DND-41 (cell line): ENCODE results near the gene CCDC106.

Experiments
- ATAC-seq: fragments of 200-7000 bp; cut with Tn5 transposase; 3 replicates; pipeline ENCODE4 v1.9.1; 2021; ENCODE audit warnings: low read depth; ENCODE audit not compliant: insufficient read depth
- DNase-seq: peaks from one replicate; pipeline ENCODE4 v3.0.0-alpha.2; 2020
- H2AFZ ChIP-seq: 2 replicates; pipeline ENCODE4 v1.6.0; 2012; ENCODE audit warnings: low read depth, low read length
- H3K27ac ChIP-seq: 2 replicates; pipeline ENCODE4 v1.5.1; 2012; ENCODE audit warnings: low read length, inconsistent platforms
- H3K27me3 ChIP-seq: fragments of 200-600 bp; sonication (generic); 2 replicates; pipeline ENCODE4 v1.6.0; 2012; ENCODE audit warnings: low read length, mild to moderate bottlenecking, inconsistent platforms; ENCODE audit not compliant: insufficient read depth, poor library complexity
- H3K36me3 ChIP-seq: 2 replicates; pipeline ENCODE4 v1.5.1; 2012; ENCODE audit warnings: low read length, inconsistent platforms; ENCODE audit not compliant: insufficient read depth
- H3K4me1 ChIP-seq: 2 replicates; pipeline ENCODE4 v1.5.1; 2012; ENCODE audit warnings: mild to moderate bottlenecking, low read length; ENCODE audit not compliant: insufficient read depth
- H3K4me2 ChIP-seq: 2 replicates; pipeline ENCODE4 v1.6.0; 2012; ENCODE audit warnings: mild to moderate bottlenecking, moderate library complexity, low read length, inconsistent platforms; ENCODE audit not compliant: insufficient read depth
- H3K4me3 ChIP-seq, 2 experiments: fragments of 200-600 bp in 1 of 2; shearing (Covaris generic) in 1 of 2; 2 replicates each; pipeline ENCODE4 v1.5.1; 2012 to 2016; ENCODE audit warnings: inconsistent platforms in 2 of 2, low read length in 2 of 2, mild to moderate bottlenecking in 2 of 2, low read depth in 1 of 2, moderate library complexity in 1 of 2
- H3K79me2 ChIP-seq: 2 replicates; pipeline ENCODE4 v1.6.0; 2012; ENCODE audit warnings: low read length, inconsistent platforms; ENCODE audit not compliant: insufficient read depth
- H3K9ac ChIP-seq: 2 replicates; pipeline ENCODE4 v1.6.0; 2012; ENCODE audit warnings: low read depth, mild to moderate bottlenecking, inconsistent platforms, low read length, moderate library complexity
- H3K9me3 ChIP-seq: 2 replicates; pipeline ENCODE4 v1.5.1; 2012; ENCODE audit warnings: low read length, moderate library complexity, mild to moderate bottlenecking, inconsistent platforms; ENCODE audit not compliant: insufficient read depth, severe bottlenecking
- H4K20me1 ChIP-seq: 2 replicates; pipeline ENCODE4 v1.6.0; 2012; ENCODE audit warnings: low read length; ENCODE audit not compliant: insufficient read depth
- CTCF ChIP-seq: IDR thresholded peaks from 2 replicates; pipeline ENCODE4 v1.5.1; 2012; ENCODE audit warnings: borderline replicate concordance, low read length, moderate library complexity, mild to moderate bottlenecking; ENCODE audit not compliant: poor library complexity, severe bottlenecking; ENCODE audit errors: extremely low read depth
- EZH2 ChIP-seq: IDR thresholded peaks from 3 replicates; pipeline ENCODE4 v1.6.1; 2012; ENCODE audit warnings: borderline replicate concordance, low read depth, mild to moderate bottlenecking, moderate library complexity, low read length, inconsistent platforms; ENCODE audit not compliant: severe bottlenecking

Gene CCDC106

GRCh38 chr19:55624109-55625003 lies 23.7 kb upstream of the CCDC106 start, which contains the start of gene ZNF784:
Gene ZNF784, minus strand, starts transcription at chr19:55624566. Its CDS starts 5 bp downstream, at chr19:55624561.
- peak within 1 kb of the TSS; percentile 99 for H2AFZ ChIP-seq
- H3K36me3 ChIP-seq = peaks cover 8% of the 10 kb centered on the region
- peak; percentile 92 for DNase-seq
- peak; percentile 82 for ATAC-seq
- peak within 1 kb of the TSS; percentile 25 to 79; a peak in 3 of 4 replicates for H3K4me3 ChIP-seq
- H3K27ac ChIP-seq = peak within 1 kb of the TSS; percentile 89
- peaks cover 28% of the 10 kb centered on the region for H3K4me1 ChIP-seq
- peak within 1 kb of the TSS; percentile 98 for H3K4me2 ChIP-seq
- H3K79me2 ChIP-seq = no peaks in the 10 kb centered on the region
- TF ChIP-seq EZH2 = no peak
- no peak for TF ChIP-seq CTCF
- H3K9ac ChIP-seq = peak within 1 kb of the TSS; percentile 61
- H3K27me3 ChIP-seq = no peaks in the 10 kb centered on the region
- H4K20me1 ChIP-seq = no peaks in the 10 kb centered on the region
- H3K9me3 ChIP-seq = no peaks in the 10 kb centered on the region

- H3K4me2 ChIP-seq = peak overlapping the region; percentile 98
- H3K27ac ChIP-seq = peak overlapping the region; percentile 76
Measured at GRCh38 chr19:55625004-55625326, 23.0 kb upstream of the CCDC106 start.

DNA sequence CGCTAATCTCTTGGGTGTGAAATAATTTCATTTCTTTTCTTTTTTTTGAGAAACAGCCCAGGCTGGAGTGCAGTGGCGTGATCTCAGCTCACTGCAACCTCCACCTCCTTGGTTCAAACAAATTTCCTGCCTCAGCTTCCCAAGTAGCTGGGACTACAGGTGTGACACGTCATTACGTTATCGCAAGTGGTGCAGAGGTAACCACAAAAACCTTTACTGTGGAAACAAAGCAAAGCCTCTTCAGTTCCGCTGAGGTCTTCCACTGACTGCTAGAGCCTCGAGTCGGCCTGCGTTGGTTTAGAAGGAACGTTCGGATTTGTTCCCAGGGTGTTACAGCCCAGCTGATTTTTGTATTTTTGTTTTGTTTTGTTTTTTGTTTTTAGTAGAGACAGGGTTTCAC lies 21.7 kb upstream of the CCDC106 start:
- no peaks in the 10 kb centered on the region for H3K79me2 ChIP-seq
- no peak overlapping the region for H2AFZ ChIP-seq
- no peaks in the 10 kb centered on the region for H4K20me1 ChIP-seq
- TF ChIP-seq EZH2 = no peak
- TF ChIP-seq CTCF = no peak
- ATAC-seq = no peak
- no peak overlapping the region for H3K9ac ChIP-seq
- DNase-seq = no peak
- peaks cover under 1% of the 10 kb centered on the region; the same call in 1 of the 2 replicates for H3K36me3 ChIP-seq
- peaks cover 19% of the 10 kb centered on the region for H3K4me1 ChIP-seq
- no peak overlapping the region for H3K4me2 ChIP-seq
- no peak overlapping the region for H3K4me3 ChIP-seq
- no peaks in the 10 kb centered on the region for H3K27me3 ChIP-seq
- H3K27ac ChIP-seq = no peak overlapping the region
- no peaks in the 10 kb centered on the region for H3K9me3 ChIP-seq

More at GRCh38 chr19:55625004-55625326, 23.0 kb upstream of the CCDC106 start:
- H3K4me3 ChIP-seq = peak overlapping the region; percentile 25 to 79; a peak in 3 of 4 replicates
- no peaks in the 10 kb centered on the region for H3K27me3 ChIP-seq
- DNase-seq (no peak), ATAC-seq (no peak)
- H2AFZ ChIP-seq = peak overlapping the region; percentile 99
- peaks cover 8% of the 10 kb centered on the region for H3K36me3 ChIP-seq
- no peaks in the 10 kb centered on the region for H4K20me1 ChIP-seq
- peaks cover 28% of the 10 kb centered on the region for H3K4me1 ChIP-seq
- H3K79me2 ChIP-seq = no peaks in the 10 kb centered on the region
- no peak for TF ChIP-seq CTCF
- H3K9me3 ChIP-seq = no peaks in the 10 kb centered on the region
- peak overlapping the region; percentile 61 for H3K9ac ChIP-seq
